Measurements from ENCODE around the gene LRMDA.
A peak's percentile ranks its signal among the peaks of the same experiment; 100 is the strongest.

Gene LRMDA

GRCh38 chr10:75982611-75983369 is 551.4 kb downstream of the LRMDA start:
- Mint-ChIP-seq H3K9me3 (no peaks in the 10 kb centered on the region), H3K27me3 (ENCODE audit: low read depth) (no peaks in the 10 kb centered on the region), H3K36me3 (ENCODE audit: low read depth) (no peaks in the 10 kb centered on the region), H3K4me3 (no peak overlapping the region), H3K27ac (no peak overlapping the region), H3K4me1 (ENCODE audit: low read depth) (no peaks in the 10 kb centered on the region)

GRCh38 chr10:75984067-75984466 is 552.6 kb downstream of the LRMDA start:
- Mint-ChIP-seq H3K4me3 (no peak overlapping the region), H3K9me3 (no peaks in the 10 kb centered on the region), H3K4me1 (ENCODE audit: low read depth) (no peaks in the 10 kb centered on the region), H3K27ac (peak overlapping the region; percentile 18), H3K36me3 (ENCODE audit: low read depth) (no peaks in the 10 kb centered on the region), H3K27me3 (ENCODE audit: low read depth) (no peaks in the 10 kb centered on the region)

- no peaks in the 10 kb centered on the region for H3K27me3 Mint-ChIP-seq (ENCODE audit: low read depth)
- H3K4me1 Mint-ChIP-seq (ENCODE audit: low read depth), result no peaks in the 10 kb centered on the region
- H3K9me3 Mint-ChIP-seq, result no peaks in the 10 kb centered on the region
- no peak overlapping the region for H3K27ac Mint-ChIP-seq
- H3K36me3 Mint-ChIP-seq (ENCODE audit: low read depth), result no peaks in the 10 kb centered on the region
- no peak overlapping the region for H3K4me3 Mint-ChIP-seq
Observed at GRCh38 chr10:75987616-75988015, 556.2 kb downstream of the LRMDA start.

- Mint-ChIP-seq H3K4me3 (no peak overlapping the region), H3K27me3 (ENCODE audit: low read depth) (no peaks in the 10 kb centered on the region), H3K4me1 (ENCODE audit: low read depth) (no peaks in the 10 kb centered on the region), H3K27ac (no peak overlapping the region), H3K36me3 (ENCODE audit: low read depth) (no peaks in the 10 kb centered on the region), H3K9me3 (no peaks in the 10 kb centered on the region)
Observed at GRCh38 chr10:75994357-75995040, 563.1 kb downstream of the LRMDA start.

GRCh38 chr10:75995041-75995430 is 563.6 kb downstream of the LRMDA start:
- Mint-ChIP-seq H3K9me3 (no peaks in the 10 kb centered on the region), H3K27me3 (ENCODE audit: low read depth) (no peaks in the 10 kb centered on the region), H3K4me1 (ENCODE audit: low read depth) (no peaks in the 10 kb centered on the region), H3K36me3 (ENCODE audit: low read depth) (no peaks in the 10 kb centered on the region), H3K27ac (no peak overlapping the region), H3K4me3 (no peak overlapping the region)

- no peak overlapping the region for H3K27ac Mint-ChIP-seq
- no peaks in the 10 kb centered on the region for H3K36me3 Mint-ChIP-seq (ENCODE audit: low read depth)
- no peaks in the 10 kb centered on the region for H3K9me3 Mint-ChIP-seq
- no peaks in the 10 kb centered on the region for H3K4me1 Mint-ChIP-seq (ENCODE audit: low read depth)
- H3K4me3 Mint-ChIP-seq, result no peak overlapping the region
- H3K27me3 Mint-ChIP-seq (ENCODE audit: low read depth), result no peaks in the 10 kb centered on the region
Observed at GRCh38 chr10:75995720-75996119, 564.3 kb downstream of the LRMDA start.

GRCh38 chr10:75999001-75999400 is 567.6 kb downstream of the LRMDA start:
- no peak overlapping the region for H3K27ac Mint-ChIP-seq
- no peak overlapping the region for H3K4me3 Mint-ChIP-seq
- H3K9me3 Mint-ChIP-seq, result no peaks in the 10 kb centered on the region
- no peaks in the 10 kb centered on the region for H3K27me3 Mint-ChIP-seq (ENCODE audit: low read depth)
- H3K4me1 Mint-ChIP-seq (ENCODE audit: low read depth), result no peaks in the 10 kb centered on the region
- H3K36me3 Mint-ChIP-seq (ENCODE audit: low read depth), result no peaks in the 10 kb centered on the region

- Mint-ChIP-seq H3K9me3 (no peaks in the 10 kb centered on the region), H3K27ac (no peak overlapping the region), H3K36me3 (ENCODE audit: low read depth) (no peaks in the 10 kb centered on the region), H3K4me1 (ENCODE audit: low read depth) (no peaks in the 10 kb centered on the region), H3K27me3 (ENCODE audit: low read depth) (no peaks in the 10 kb centered on the region), H3K4me3 (no peak overlapping the region)
Observed at GRCh38 chr10:75999515-76000209, 568.2 kb downstream of the LRMDA start.

- Mint-ChIP-seq H3K27me3 (ENCODE audit: low read depth) (no peaks in the 10 kb centered on the region), H3K27ac (no peak overlapping the region), H3K9me3 (no peaks in the 10 kb centered on the region), H3K4me1 (ENCODE audit: low read depth) (no peaks in the 10 kb centered on the region), H3K4me3 (no peak overlapping the region), H3K36me3 (ENCODE audit: low read depth) (no peaks in the 10 kb centered on the region)
Observed at GRCh38 chr10:76000550-76000949, 569.1 kb downstream of the LRMDA start.

- Mint-ChIP-seq H3K27me3 (ENCODE audit: low read depth) (no peaks in the 10 kb centered on the region), H3K4me1 (ENCODE audit: low read depth) (no peaks in the 10 kb centered on the region), H3K4me3 (no peak overlapping the region), H3K9me3 (no peaks in the 10 kb centered on the region), H3K36me3 (ENCODE audit: low read depth) (no peaks in the 10 kb centered on the region), H3K27ac (no peak overlapping the region)
Observed at GRCh38 chr10:76001019-76001418, 569.6 kb downstream of the LRMDA start.

GRCh38 chr10:76001461-76001860 is 570.0 kb downstream of the LRMDA start:
- Mint-ChIP-seq H3K27me3 (ENCODE audit: low read depth) (no peaks in the 10 kb centered on the region), H3K4me1 (ENCODE audit: low read depth) (no peaks in the 10 kb centered on the region), H3K4me3 (no peak overlapping the region), H3K27ac (no peak overlapping the region), H3K36me3 (ENCODE audit: low read depth) (no peaks in the 10 kb centered on the region), H3K9me3 (no peaks in the 10 kb centered on the region)

- H3K4me3 Mint-ChIP-seq, result no peak overlapping the region
- H3K27me3 Mint-ChIP-seq (ENCODE audit: low read depth), result no peaks in the 10 kb centered on the region
- H3K4me1 Mint-ChIP-seq (ENCODE audit: low read depth), result no peaks in the 10 kb centered on the region
- H3K36me3 Mint-ChIP-seq (ENCODE audit: low read depth), result no peaks in the 10 kb centered on the region
- H3K9me3 Mint-ChIP-seq, result no peaks in the 10 kb centered on the region
- no peak overlapping the region for H3K27ac Mint-ChIP-seq
Observed at GRCh38 chr10:76002262-76002854, 570.9 kb downstream of the LRMDA start.

GRCh38 chr10:76007667-76008181 is 576.3 kb downstream of the LRMDA start:
- Mint-ChIP-seq H3K4me3 (no peak overlapping the region), H3K4me1 (ENCODE audit: low read depth) (no peaks in the 10 kb centered on the region), H3K27ac (no peak overlapping the region), H3K9me3 (no peaks in the 10 kb centered on the region), H3K27me3 (ENCODE audit: low read depth) (no peaks in the 10 kb centered on the region), H3K36me3 (ENCODE audit: low read depth) (no peaks in the 10 kb centered on the region)

GRCh38 chr10:76009531-76009930 is 578.1 kb downstream of the LRMDA start:
- H3K27me3 Mint-ChIP-seq (ENCODE audit: low read depth), result no peaks in the 10 kb centered on the region
- H3K4me1 Mint-ChIP-seq (ENCODE audit: low read depth), result no peaks in the 10 kb centered on the region
- no peaks in the 10 kb centered on the region for H3K9me3 Mint-ChIP-seq
- no peak overlapping the region for H3K27ac Mint-ChIP-seq
- no peak overlapping the region for H3K4me3 Mint-ChIP-seq
- no peaks in the 10 kb centered on the region for H3K36me3 Mint-ChIP-seq (ENCODE audit: low read depth)

Data from T-helper 1 cell treated with Interleukin-12 subunit alpha and Interleukin-12 subunit beta and Interleukin-4 antibody, amounts not matched to agents 30 μg/mL and 1 μg/mL, for 36 hours (primary cell).